GM21367 (cell line): ENCODE results near the gene GON7.
A peak's percentile ranks its signal among the peaks of the same experiment; 100 is the strongest.
"Not testable (repeated sequence)": the region's sequence is repeated elsewhere in the genome, so short reads cannot be mapped to it uniquely, and the experiment has no call there.

ENCODE experiments used
- ATAC-seq: cut with Tn5 transposase; IDR thresholded peaks from one replicate; pipeline ENCODE4 v1.9.1; 2021; ENCODE audit not compliant: unreplicated experiment

GON7 gene

GRCh38 chr14:93200553-93200952 lies 6.3 kb downstream of the GON7 start:
- no peak for ATAC-seq

GRCh38 chr14:93199031-93199430 lies 7.8 kb downstream of the GON7 start:
- ATAC-seq, result no peak

GRCh38 chr14:93195316-93195999 lies 11.4 kb downstream of the GON7 start:
- no peak for ATAC-seq

GRCh38 chr14:93186956-93187355 lies 19.9 kb downstream of the GON7 start:
- no peak for ATAC-seq

GRCh38 chr14:93186466-93186865 lies 20.4 kb downstream of the GON7 start:
- ATAC-seq, result no peak

- ATAC-seq, result no peak
These were observed 21.5 kb downstream of the GON7 start for GRCh38 chr14:93185349-93185720.

GRCh38 chr14:93184391-93185348 lies 22.2 kb downstream of the GON7 start, which contains the start of the genes LYSET and MOAP1:
Gene LYSET (plus strand): TSS chr14:93185317. CDS start chr14:93185406, 89 bp downstream.
Gene MOAP1 (minus strand): TSS chr14:93184897. CDS start chr14:93184242, 655 bp downstream.
- peak; percentile 72 for ATAC-seq

GRCh38 chr14:93183596-93184317 lies 23.1 kb downstream of the GON7 start:
- no peak for ATAC-seq

- ATAC-seq, result no peak
These were observed 31.4 kb downstream of the GON7 start for GRCh38 chr14:93175492-93175891.

- ATAC-seq, result not testable (repeated sequence)
These were observed 32.1 kb downstream of the GON7 start for GRCh38 chr14:93174731-93175130.

GRCh38 chr14:93173943-93174395 lies 32.9 kb downstream of the GON7 start:
- ATAC-seq, result no peak

GRCh38 chr14:93171376-93171775 lies 35.5 kb downstream of the GON7 start:
- no peak for ATAC-seq

GRCh38 chr14:93170141-93170540 lies 36.7 kb downstream of the GON7 start:
- ATAC-seq, result not testable (repeated sequence)

GRCh38 chr14:93169619-93170018 lies 37.2 kb downstream of the GON7 start:
- ATAC-seq, result not testable (repeated sequence)

GRCh38 chr14:93168610-93169009 lies 38.3 kb downstream of the GON7 start:
- not testable (repeated sequence) for ATAC-seq

GRCh38 chr14:93165271-93166265 lies 41.3 kb downstream of the GON7 start:
- not testable (repeated sequence) for ATAC-seq

GRCh38 chr14:93163564-93163963 lies 43.3 kb downstream of the GON7 start:
- ATAC-seq, result no peak

- ATAC-seq, result no peak
These were observed 45.4 kb downstream of the GON7 start for GRCh38 chr14:93161411-93161940.

- ATAC-seq, result no peak
These were observed 46.5 kb downstream of the GON7 start for GRCh38 chr14:93160353-93160801.
